Endothelial cell of umbilical vein (primary cell): Measurements from ENCODE around the gene TKT. TPM values are rescaled to one million over a fixed set of nuclear protein-coding genes. Genes with fewer than 3 reads are reported as not detected.

Experiments used
- BruUV-seq: library from RNA; stranded (reverse); fragments of 400-500 nt; replicated peaks from 2 replicates; lab custom pipeline; 2021; lab: Mats Ljungman, UMichigan
- CTCF ChIA-PET: fragments of 300-600, 350-600 bp; sonication (Branson Sonifier 250); formaldehyde crosslinking; loops from one replicate; lab custom pipeline; 2021; ENCODE audit warnings: antibody characterized with exemption, inconsistent platforms; lab: Charles Lee
- POLR2A ChIA-PET: fragments of 300-600, 350-600 bp; sonication (Branson Sonifier 250); formaldehyde crosslinking; loops from one replicate; lab custom pipeline; 2021; ENCODE audit warnings: antibody characterized with exemption, inconsistent platforms; lab: Charles Lee
- DNase-seq: peaks from one replicate; pipeline ENCODE4 v3.0.0-alpha.2; 2011; ENCODE audit warnings: low read depth, low spot score
- FAIRE-seq: peaks from 2 replicates; lab custom pipeline; 2011; peaks lifted over from hg19 to GRCh38; lab: Jason Lieb, UNC
- H2AFZ ChIP-seq: 2 replicates; pipeline ENCODE4 v1.6.0; 2012; ENCODE audit warnings: low read depth, low read length, control low read depth, inconsistent platforms
- H3K27ac ChIP-seq: 2 replicates; pipeline ENCODE4 v1.5.1; 2011; ENCODE audit warnings: low read depth, mild to moderate bottlenecking, control low read depth, low read length, moderate library complexity; ENCODE audit not compliant: insufficient read depth
- H3K27me3 ChIP-seq, 2 experiments: 2 replicates each; pipeline versions ENCODE4 v1.6.0 to v1.6.1; 2011; ENCODE audit warnings: low read length in 2 of 2, mixed read lengths in 1 of 2; ENCODE audit not compliant: control insufficient read depth in 2 of 2, insufficient read depth in 2 of 2
- H3K36me3 ChIP-seq, 2 experiments: 2 replicates in 1 of 2; 3 replicates in 1 of 2; pipeline ENCODE4 v1.5.1; 2011; ENCODE audit warnings: low read length in 2 of 2, mild to moderate bottlenecking in 1 of 2, moderate library complexity in 1 of 2; ENCODE audit not compliant: control insufficient read depth in 2 of 2, insufficient read depth in 2 of 2; ENCODE audit errors: extremely low read depth in 1 of 2
- H3K4me1 ChIP-seq: 3 replicates; pipeline ENCODE4 v1.5.1; 2011; ENCODE audit warnings: mild to moderate bottlenecking, low read length; ENCODE audit not compliant: control insufficient read depth, insufficient read depth; ENCODE audit errors: extremely low read depth
- H3K4me2 ChIP-seq: 2 replicates; pipeline ENCODE4 v1.6.1; 2011; ENCODE audit warnings: low read length, control low read depth, mixed read lengths; ENCODE audit not compliant: insufficient read depth
- H3K4me3 ChIP-seq, 3 experiments: fragments of 200-600 bp in 1 of 3; sonication (generic), shearing (Covaris generic) in 1 of 3; replicated peaks in 1 of 3; 2 replicates each; pipeline ENCODE4 v1.5.1; 2011 to 2016; ENCODE audit warnings: control low read depth in 3 of 3, low read length in 3 of 3, mild to moderate bottlenecking in 2 of 3, inconsistent platforms in 1 of 3, low read depth in 1 of 3, moderate library complexity in 1 of 3; ENCODE audit not compliant: insufficient read depth in 1 of 3
- H3K79me2 ChIP-seq: 2 replicates; pipeline ENCODE4 v1.6.0; 2012; ENCODE audit warnings: low read length, inconsistent platforms; ENCODE audit not compliant: control insufficient read depth, insufficient read depth
- H3K9ac ChIP-seq: replicated peaks from 2 replicates; pipeline ENCODE3; 2011; ENCODE audit warnings: low read length, control low read depth; ENCODE audit not compliant: insufficient read depth; ENCODE audit errors: extremely low read depth
- H3K9me1 ChIP-seq: replicated peaks from 3 replicates; pipeline ENCODE4 v1.6.0; 2011; ENCODE audit warnings: mild to moderate bottlenecking, low read length; ENCODE audit not compliant: control insufficient read depth, insufficient read depth; ENCODE audit errors: extremely low read depth
- H3K9me3 ChIP-seq: replicated peaks from 2 replicates; pipeline ENCODE4 v1.5.1; 2012; ENCODE audit warnings: low read length, inconsistent platforms; ENCODE audit not compliant: control insufficient read depth, insufficient read depth
- H4K20me1 ChIP-seq: replicated peaks from 2 replicates; pipeline ENCODE3; 2011; ENCODE audit warnings: mild to moderate bottlenecking, low read length; ENCODE audit not compliant: control insufficient read depth, insufficient read depth; ENCODE audit errors: extremely low read depth
- EZH2 ChIP-seq: IDR thresholded peaks from 2 replicates; pipeline ENCODE4 v1.6.1; 2012; ENCODE audit warnings: borderline replicate concordance, low read depth, mild to moderate bottlenecking, moderate library complexity, low read length, inconsistent platforms; ENCODE audit not compliant: severe bottlenecking
- FOS ChIP-seq: IDR thresholded peaks from 2 replicates; pipeline ENCODE4 v1.6.1; 2011; ENCODE audit warnings: mild to moderate bottlenecking, low read length, moderate library complexity, borderline replicate concordance; ENCODE audit not compliant: insufficient read depth
- GATA2 ChIP-seq: IDR thresholded peaks from 2 replicates; pipeline ENCODE4 v1.7.0; 2011; ENCODE audit warnings: low read depth, mild to moderate bottlenecking, moderate library complexity, mixed read lengths, low read length; ENCODE audit not compliant: insufficient read length, insufficient read depth
- JUN ChIP-seq: IDR thresholded peaks from 2 replicates; pipeline ENCODE4 v1.6.1; 2011; ENCODE audit warnings: borderline replicate concordance, low read depth; ENCODE audit not compliant: insufficient read length, insufficient read depth
- MYC ChIP-seq: IDR thresholded peaks from one replicate; pipeline ENCODE4 v1.6.1; 2011; ENCODE audit warnings: mild to moderate bottlenecking, low read depth, low read length
- POLR2A ChIP-seq: IDR thresholded peaks from 2 replicates; pipeline ENCODE4 v1.6.1; 2012; ENCODE audit warnings: low read depth, mild to moderate bottlenecking, control low read depth, low read length
- POLR2AphosphoS5 ChIP-seq: IDR thresholded peaks from 2 replicates; pipeline ENCODE4 v1.6.1; 2012; ENCODE audit warnings: low read depth, mild to moderate bottlenecking, control low read depth, low read length, moderate library complexity; ENCODE audit not compliant: insufficient read depth
- dilution Hi-C: fragments of 300-500 bp; cut with MboI; formaldehyde crosslinking; loops from one replicate; pipeline ENCODE4 v1.15.0; 2019; ENCODE audit warnings: low sequenced_read_pairs; ENCODE audit not compliant: extremely low pct_ligation_motif_present
- intact Hi-C: fragments of 100-400 bp; cut with micrococcal nuclease; formaldehyde crosslinking; loops from one replicate; pipeline ENCODE4 v1.10.0; 2022
- polyA plus RNA-seq, 4 experiments: library from polyadenylated mRNA; depleted of rRNA in 3 of 4; stranded (reverse) in 3 of 4; unstranded in 1 of 4; fragments of >200 nt; gene quantifications; 2 replicates each; pipeline versions ENCODE4 v1.2.1 to v1.2.3, GENCODE V29; 2011 to 2012; ENCODE audit warnings: missing spikeins in 1 of 4
- total RNA-seq: library from RNA; stranded (reverse); gene quantifications from 2 replicates; pipeline ENCODE4 v1.2.3, GENCODE V29; 2021
- TF ChIP-seq, protein P1 (sequence below), 2 donors: IDR thresholded peaks; 1 replicate in 1 of 2; 2 replicates in 1 of 2; pipeline ENCODE4 v1.5.1; 2011; ENCODE audit warnings: low read length in 2 of 2, mild to moderate bottlenecking in 2 of 2, moderate library complexity in 2 of 2, control low read depth in 1 of 2, inconsistent platforms in 1 of 2, low read depth in 1 of 2; ENCODE audit not compliant: insufficient read depth in 1 of 2; ENCODE audit errors: extremely low read depth in 1 of 2
- TF ChIP-seq, protein P2 (sequence below): IDR thresholded peaks from 2 replicates; pipeline ENCODE4 v1.6.1; 2011; ENCODE audit not compliant: insufficient read depth, insufficient read length

Gene TKT
- total and polyA plus RNA-seq, 2 donors (not counting 3 experiments of a cell fraction or from before 2014, with no cell fraction given): 287 to 586 TPM

GRCh38 chr3:53186726-53187125 is 69.1 kb downstream of the TKT start:
- H3K9ac ChIP-seq: no peak overlapping the region
- no peaks in the 10 kb centered on the region for H3K9me1 ChIP-seq
- no peak overlapping the region for H3K4me2 ChIP-seq
- H3K9me3 ChIP-seq: no peaks in the 10 kb centered on the region
- ChIA-PET POLR2A (no interaction called here), CTCF (interaction anchor here (1.3 kb wide), 1 partner anchor 10 kb away, joined by 3 read pairs; no protein-coding TSS in a partner anchor)
- dilution Hi-C loops: no loop called here
- FAIRE-seq: no peak
- no peak overlapping the region for H2AFZ ChIP-seq
- H3K4me1 ChIP-seq: no peaks in the 10 kb centered on the region
- TF ChIP-seq FOS: no peak
- TF ChIP-seq GATA2: no peak
- TF ChIP-seq JUN: no peak
- TF ChIP-seq MYC: no peak
- DNase-seq: no peak
- intact Hi-C loops: no loop called here
- peaks cover 0 to 6% of the 10 kb centered on the region in 2 experiments for H3K36me3 ChIP-seq
- H4K20me1 ChIP-seq: no peaks in the 10 kb centered on the region
- no TSS peak for BruUV-seq
- no peaks in the 10 kb centered on the region for H3K79me2 ChIP-seq
- no peak overlapping the region for H3K27ac ChIP-seq
- no peak overlapping the region for H3K4me3 ChIP-seq
- H3K27me3 ChIP-seq: no peaks in the 10 kb centered on the region

DNA sequence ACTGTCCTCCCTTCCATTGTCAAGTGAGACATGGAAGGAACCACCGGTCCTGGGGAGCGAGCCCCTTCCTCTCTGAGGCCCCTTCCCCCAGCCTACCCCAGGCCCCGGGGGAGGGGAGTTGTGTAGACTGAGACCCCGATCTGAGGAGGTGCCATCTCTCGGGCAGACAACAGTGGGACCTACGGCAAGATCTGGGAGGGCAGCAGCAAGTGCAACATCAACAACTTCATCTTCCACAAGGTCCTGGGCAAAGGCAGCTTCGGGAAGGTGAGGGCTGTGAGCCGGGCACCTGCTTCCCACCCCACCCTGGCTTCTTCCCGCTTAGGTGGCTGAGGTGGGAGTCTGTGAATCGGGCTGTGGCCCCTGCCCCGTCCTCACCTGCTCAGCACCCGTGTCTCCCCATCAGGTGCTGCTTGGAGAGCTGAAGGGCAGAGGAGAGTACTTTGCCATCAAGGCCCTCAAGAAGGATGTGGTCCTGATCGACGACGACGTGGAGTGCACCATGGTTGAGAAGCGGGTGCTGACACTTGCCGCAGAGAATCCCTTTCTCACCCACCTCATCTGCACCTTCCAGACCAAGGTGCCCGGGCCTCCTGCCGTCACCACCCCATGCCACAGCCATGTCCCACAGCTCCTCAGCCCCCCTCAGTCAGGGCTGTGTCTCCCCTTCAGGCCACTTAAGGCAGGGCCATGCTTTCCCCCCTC is 69.9 kb downstream of the TKT start:
- H3K79me2 ChIP-seq: no peaks in the 10 kb centered on the region
- H3K9me1 ChIP-seq: no peaks in the 10 kb centered on the region
- no TSS peak for BruUV-seq
- no peak for FAIRE-seq
- POLR2A ChIA-PET: no interaction called here
- H3K9ac ChIP-seq: no peak overlapping the region
- no peak overlapping the region for H3K27ac ChIP-seq
- dilution Hi-C loops: no loop called here
- H3K27me3 ChIP-seq: no peaks in the 10 kb centered on the region
- H3K4me2 ChIP-seq: no peak overlapping the region
- CTCF ChIA-PET: interaction anchor here (1.5 kb wide), 1 partner anchor 72 kb away, joined by 4 read pairs; no protein-coding TSS in a partner anchor
- H3K4me3 ChIP-seq: no peak overlapping the region
- no peaks in the 10 kb centered on the region for H3K4me1 ChIP-seq
- H3K36me3 ChIP-seq: peaks cover 5 to 9% of the 10 kb centered on the region in 2 experiments
- intact Hi-C loops: no loop called here
- TF ChIP-seq JUN (no peak), GATA2 (no peak), FOS (no peak), POLR2AphosphoS5 (no peak), EZH2 (no peak), POLR2A (no peak), MYC (no peak)
- TF ChIP-seq, protein P1, sequence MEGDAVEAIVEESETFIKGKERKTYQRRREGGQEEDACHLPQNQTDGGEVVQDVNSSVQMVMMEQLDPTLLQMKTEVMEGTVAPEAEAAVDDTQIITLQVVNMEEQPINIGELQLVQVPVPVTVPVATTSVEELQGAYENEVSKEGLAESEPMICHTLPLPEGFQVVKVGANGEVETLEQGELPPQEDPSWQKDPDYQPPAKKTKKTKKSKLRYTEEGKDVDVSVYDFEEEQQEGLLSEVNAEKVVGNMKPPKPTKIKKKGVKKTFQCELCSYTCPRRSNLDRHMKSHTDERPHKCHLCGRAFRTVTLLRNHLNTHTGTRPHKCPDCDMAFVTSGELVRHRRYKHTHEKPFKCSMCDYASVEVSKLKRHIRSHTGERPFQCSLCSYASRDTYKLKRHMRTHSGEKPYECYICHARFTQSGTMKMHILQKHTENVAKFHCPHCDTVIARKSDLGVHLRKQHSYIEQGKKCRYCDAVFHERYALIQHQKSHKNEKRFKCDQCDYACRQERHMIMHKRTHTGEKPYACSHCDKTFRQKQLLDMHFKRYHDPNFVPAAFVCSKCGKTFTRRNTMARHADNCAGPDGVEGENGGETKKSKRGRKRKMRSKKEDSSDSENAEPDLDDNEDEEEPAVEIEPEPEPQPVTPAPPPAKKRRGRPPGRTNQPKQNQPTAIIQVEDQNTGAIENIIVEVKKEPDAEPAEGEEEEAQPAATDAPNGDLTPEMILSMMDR (IDR thresholded peaks at IDR 0.05; ENCODE audit: extremely low read depth in 1 of 2, insufficient read depth in 1 of 2, low read depth in 1 of 2, low read length in 2 of 2): no peak
- TF ChIP-seq, protein P2, sequence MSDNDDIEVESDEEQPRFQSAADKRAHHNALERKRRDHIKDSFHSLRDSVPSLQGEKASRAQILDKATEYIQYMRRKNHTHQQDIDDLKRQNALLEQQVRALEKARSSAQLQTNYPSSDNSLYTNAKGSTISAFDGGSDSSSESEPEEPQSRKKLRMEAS: no peak
- H4K20me1 ChIP-seq: no peaks in the 10 kb centered on the region
- no peak overlapping the region for H2AFZ ChIP-seq
- no peaks in the 10 kb centered on the region for H3K9me3 ChIP-seq
- no peak for DNase-seq
